Measurements from ENCODE around the gene SPG7.

The SPG7 gene

DNA sequence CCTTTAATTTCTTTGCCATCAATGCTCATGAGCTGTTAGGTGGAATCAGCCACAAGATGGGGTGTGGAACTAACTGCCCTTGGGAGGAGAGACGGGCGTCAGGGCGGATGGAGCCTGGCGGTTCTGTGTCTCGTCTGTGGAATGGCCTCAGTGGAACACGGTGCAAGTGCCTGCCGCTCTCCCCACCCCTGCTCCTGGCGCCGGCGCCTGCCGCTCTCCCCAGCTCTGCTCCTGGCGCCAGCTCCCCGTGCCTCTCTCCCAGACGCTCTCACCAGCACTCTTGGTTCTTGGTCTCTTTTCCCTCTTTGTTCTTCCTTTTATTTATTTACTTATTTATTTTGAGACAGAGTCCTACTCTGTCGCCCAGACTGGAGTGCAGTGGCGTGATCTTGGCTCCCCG, 39.1 kb downstream of the SPG7 start:
- DNase-seq (ENCODE audit: low read depth): no peak

DNA sequence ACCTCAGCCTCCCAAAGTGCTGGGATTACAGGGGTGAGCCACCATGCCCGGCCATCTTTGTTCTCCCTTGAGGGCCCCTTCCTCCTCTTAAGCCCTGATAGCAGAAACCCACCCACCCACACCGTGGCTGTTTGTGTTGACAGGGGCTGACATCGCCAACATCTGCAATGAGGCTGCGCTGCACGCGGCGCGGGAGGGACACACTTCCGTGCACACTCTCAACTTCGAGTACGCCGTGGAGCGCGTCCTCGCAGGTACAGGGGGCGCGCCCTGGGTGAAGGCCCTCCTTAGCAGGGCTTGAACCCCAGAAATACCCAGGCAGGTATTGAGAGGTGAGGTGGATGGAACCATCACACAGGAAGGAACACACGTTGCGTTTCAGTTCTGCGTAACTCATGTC, 39.7 kb downstream of the SPG7 start:
- no peak for DNase-seq (ENCODE audit: low read depth)

DNA sequence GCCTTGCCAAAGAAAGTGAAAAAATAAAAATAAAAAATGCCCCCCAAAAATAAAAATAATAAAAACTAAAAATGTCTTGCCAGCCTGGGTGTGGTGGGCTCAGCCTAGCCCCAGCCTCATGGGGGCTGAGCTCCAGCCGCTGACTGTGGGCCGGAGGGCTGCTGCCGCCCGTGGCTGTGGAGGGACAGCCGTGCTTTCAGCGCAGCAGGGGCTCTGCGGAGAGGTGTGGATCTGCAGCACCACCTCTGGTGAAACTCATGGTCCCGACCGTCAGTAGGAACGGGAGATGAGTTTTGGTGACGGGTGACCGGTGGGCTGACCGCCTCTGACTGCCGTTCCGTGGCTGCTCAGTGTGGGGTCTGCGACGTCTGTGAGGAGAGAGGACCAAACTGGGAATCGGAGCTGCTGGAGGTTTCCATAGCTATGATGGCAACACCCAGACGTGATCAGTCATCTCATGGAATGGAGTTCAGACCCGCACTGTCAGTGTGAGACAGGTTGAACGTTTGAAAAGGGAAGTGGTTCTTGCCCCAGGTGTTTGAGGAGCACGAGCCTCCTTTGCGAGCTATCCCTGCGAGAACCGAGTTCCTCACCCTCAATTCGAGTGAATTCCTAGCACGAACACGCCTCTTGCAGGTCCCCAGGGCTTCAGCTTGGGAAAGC, 40.3 kb downstream of the SPG7 start:
- no peak for DNase-seq (ENCODE audit: low read depth)

DNA sequence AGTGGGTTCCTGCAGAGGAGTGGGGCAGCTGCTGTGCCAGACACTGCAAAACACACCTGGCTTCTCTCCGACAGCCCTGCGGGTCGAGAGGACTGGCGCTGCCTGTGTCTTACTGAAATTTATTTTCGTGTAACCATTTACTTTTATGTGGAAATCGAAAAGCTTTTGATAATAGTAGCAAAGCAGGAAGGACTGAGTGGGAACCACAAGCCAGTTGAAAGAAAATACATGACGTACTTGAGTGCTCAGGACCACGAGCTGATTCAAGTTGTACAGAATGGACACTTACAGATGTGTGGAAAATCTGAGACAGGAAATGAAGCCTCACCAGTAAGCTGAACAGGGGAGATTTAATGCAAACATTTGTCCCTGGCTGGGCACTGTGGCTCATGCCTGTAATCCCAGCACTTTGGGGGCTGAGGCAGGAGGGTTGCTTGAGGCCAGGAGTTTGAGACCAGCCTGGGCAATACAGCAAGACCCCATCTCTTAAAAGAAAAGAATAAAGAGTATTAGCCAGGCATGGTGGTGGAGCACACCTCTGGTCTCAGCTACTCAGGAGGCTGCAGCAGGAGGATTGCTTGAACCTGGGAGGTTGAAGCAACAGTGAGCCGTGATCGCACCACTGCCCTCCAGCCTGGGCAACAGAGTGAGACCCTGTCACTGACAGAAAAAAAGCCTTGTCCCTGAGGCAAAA, 41.0 kb downstream of the SPG7 start:
- no peak for DNase-seq (ENCODE audit: low read depth)

DNA sequence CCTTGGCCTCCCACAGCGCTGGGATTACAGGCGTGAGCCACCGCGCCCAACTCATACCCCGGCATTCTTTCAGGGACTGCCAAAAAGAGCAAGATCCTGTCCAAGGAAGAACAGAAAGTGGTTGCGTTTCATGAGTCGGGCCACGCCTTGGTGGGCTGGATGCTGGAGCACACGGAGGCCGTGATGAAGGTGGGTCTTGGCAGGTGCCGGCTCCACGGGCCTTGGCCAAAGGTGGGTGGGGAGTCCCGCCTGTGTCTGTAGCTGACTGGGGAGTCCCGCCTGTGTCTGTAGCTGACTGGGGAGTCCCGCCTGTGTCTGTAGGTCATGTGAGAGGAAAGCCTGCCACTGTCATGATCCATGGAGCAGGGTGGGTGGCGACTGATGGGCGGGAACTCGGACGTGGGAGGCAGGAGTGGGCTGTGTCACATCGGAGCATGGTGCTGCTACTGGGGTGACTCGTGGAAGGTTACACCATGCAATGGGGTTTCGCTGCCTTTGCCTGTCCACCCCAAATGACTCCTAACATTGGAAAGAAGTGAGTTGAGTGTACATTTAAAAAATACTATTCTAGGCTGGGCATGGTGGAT, 42.3 kb downstream of the SPG7 start:
- no peak for DNase-seq (ENCODE audit: low read depth)

DNA sequence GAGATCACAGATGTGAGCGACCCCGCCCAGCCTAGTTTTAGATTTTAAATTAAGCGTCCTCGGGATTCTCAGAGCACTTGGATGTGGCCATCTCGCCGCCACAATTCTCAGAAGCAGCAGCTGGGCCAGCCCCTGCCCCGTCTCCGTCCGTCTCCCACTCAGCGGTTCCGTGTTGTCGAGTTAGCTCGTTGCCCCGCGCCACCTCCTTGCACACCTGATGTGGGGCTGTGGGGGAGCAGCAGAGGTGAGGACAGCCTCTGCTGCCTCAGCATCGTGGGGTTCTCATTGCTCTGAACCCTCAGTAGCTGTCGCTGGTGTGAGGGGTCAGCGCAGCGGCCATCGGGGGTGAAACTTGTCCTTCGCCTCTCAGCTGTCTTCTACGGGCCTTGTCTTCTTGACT, 44.1 kb downstream of the SPG7 start:
- no peak for DNase-seq (ENCODE audit: low read depth)

DNA sequence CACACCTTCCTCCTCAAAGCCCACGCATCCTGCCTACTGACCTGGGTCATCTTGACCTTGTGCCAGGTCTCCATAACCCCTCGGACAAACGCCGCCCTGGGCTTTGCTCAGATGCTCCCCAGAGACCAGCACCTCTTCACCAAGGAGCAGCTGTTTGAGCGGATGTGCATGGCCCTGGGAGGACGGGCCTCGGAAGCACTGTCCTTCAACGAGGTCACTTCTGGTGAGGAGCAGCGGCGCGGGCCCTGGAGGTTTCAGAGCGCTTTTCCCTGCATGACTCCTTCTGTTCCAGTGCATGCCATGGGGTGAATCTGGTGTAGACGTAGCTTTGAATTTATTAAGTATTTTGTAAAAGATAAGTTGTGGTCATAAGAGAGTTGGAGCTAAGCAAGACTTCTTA, 44.7 kb downstream of the SPG7 start:
- no peak for DNase-seq (ENCODE audit: low read depth)

DNA sequence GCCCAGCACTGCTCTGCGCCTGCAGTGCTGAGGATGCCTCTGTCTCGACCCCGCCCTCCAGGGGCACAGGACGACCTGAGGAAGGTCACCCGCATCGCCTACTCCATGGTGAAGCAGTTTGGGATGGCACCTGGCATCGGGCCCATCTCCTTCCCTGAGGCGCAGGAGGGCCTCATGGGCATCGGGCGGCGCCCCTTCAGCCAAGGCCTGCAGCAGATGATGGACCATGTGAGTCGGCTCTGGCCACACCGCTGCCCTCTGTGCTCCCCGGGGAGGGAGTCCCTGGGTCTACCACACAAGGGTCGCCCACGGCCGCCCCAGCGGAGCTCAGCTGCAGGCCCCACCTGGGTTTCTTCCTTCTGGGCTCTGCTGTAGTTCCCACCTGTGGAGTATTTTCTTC, 45.5 kb downstream of the SPG7 start:
- DNase-seq (ENCODE audit: low read depth): no peak

DNA sequence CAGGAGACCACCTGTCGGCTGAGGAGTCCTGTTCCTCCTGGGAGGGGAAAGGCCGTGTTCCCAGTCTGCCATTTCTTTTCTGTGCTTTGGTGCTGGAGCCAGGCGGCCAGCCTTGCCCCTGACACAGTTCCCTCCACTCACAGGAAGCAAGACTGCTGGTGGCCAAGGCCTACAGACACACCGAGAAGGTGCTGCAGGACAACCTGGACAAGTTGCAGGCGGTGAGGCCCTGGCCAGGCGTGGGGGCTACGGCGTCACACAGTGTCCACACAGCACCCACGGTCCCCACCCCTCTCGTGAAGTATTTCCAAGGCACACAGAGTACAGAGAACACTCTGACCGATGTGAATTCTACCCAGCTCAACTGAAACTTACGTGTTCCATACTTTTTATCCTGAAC, 46.1 kb downstream of the SPG7 start:
- no peak for DNase-seq (ENCODE audit: low read depth)

DNA sequence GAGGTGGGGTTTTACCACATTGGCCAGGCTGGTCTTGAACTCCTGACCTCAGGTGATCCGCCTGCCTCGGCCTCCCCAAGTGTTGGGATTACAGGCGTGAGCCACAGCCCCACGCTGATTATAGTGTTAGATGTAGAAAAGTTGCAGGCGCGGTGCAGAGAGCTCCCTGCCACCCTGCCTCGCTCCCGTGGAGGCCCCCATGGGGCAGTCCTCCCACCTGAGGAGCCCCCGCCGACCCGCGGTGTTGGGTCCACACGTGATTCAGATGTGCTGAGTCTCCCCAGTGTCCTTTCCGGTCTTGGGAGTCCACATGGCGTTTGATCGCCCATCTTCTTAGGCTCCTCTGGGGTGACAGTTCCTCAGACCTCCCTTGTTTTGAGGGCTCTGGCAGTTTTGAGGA, 47.1 kb downstream of the SPG7 start:
- DNase-seq (ENCODE audit: low read depth): no peak

DNA sequence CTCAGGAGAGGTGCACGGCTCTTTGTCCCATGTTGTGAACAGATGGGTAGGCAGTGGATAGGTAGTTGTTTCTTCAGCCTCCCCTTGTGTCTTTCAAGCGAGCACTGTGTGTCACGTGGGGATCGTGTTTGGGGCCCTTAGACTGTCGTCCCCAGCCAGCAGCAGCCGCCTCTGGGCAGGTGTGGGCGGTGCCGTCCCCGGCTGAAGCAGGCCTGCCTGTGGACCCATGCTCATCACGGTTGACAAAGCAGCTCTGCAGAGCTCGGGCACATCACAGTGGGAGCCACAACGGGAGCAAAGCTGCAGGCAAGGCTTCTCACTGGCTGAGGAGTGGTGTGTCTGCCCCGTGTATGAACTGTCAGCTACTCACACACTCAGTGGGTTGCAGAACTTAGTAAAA, 47.6 kb downstream of the SPG7 start:
- DNase-seq (ENCODE audit: low read depth): no peak

DNA sequence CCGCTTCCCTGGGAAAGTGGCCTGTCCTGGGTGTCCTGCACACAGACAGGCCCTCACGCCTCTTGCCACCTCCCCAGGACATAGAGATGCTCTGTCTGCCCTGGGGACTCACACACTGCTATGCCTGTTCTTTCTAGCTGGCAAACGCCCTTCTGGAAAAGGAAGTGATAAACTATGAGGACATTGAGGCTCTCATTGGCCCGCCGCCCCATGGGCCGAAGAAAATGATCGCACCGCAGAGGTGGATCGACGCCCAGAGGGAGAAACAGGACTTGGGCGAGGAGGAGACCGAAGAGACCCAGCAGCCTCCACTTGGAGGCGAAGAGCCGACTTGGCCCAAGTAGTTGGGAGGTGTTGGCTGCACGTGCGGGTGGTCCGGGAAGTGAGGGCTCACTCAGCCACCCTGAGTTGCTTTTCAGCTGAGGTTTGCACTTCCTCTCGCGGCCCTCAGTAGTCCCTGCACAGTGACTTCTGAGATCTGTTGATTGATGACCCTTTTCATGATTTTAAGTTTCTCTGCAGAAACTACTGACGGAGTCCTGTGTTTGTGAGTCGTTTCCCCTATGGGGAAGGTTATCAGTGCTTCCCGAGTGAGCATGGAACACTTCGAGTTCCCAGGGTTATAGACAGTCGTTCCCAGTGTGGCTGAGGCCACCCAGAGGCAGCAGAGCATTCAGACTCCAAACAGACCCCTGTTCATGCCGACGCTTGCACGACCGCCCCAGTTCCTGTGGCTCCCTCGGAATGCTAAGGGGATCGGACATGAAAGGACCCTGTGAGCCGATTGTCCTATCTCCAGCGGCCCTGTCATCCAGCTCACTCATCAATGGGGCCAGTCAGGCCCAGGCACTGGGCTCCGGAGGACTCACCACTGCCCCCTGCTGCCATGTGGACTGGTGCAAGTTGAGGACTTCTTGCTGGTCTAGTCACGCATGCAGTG, 48.8 kb downstream of the SPG7 start:
- peak; percentile 71 for DNase-seq (ENCODE audit: low read depth)

DNA sequence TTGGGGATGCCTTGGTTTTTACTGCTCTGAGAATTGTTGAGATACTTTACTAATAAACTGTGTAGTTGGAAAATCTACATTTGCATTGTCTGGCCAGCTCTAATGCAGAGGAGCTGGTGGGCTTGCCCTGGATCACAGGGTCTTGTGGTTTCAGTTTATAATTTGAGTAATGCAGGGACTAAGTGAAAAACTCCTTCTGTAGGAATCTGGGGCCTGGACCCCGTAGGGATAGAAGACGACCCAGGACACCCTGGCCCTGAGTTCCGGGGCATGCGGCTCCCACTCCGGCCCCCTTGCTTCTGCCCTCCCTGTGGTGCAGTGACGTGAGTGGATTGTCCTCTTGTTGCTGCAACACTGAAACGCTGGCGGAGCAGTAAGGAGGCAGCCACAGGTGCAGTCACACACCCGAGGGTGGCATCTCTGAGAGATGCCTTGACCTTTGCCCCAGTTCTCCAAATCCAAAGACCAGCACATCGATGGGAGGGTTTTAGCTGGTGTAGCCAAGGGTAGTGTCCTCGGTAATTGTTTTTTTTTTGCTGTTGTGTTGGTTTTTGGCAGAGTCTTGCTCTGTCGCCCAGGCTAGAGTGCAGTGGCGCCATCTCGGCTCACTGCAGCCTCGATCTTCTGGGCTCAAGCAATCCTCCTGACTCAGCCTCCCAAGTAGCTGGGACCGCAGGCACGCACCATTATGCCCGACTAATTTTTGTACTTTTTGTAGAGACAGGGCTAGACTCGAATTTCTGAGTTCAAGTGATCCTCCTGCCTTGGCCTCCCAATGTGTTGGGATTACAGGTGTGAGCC, 49.7 kb downstream of the SPG7 start:
- DNase-seq (ENCODE audit: low read depth): no peak

DNA sequence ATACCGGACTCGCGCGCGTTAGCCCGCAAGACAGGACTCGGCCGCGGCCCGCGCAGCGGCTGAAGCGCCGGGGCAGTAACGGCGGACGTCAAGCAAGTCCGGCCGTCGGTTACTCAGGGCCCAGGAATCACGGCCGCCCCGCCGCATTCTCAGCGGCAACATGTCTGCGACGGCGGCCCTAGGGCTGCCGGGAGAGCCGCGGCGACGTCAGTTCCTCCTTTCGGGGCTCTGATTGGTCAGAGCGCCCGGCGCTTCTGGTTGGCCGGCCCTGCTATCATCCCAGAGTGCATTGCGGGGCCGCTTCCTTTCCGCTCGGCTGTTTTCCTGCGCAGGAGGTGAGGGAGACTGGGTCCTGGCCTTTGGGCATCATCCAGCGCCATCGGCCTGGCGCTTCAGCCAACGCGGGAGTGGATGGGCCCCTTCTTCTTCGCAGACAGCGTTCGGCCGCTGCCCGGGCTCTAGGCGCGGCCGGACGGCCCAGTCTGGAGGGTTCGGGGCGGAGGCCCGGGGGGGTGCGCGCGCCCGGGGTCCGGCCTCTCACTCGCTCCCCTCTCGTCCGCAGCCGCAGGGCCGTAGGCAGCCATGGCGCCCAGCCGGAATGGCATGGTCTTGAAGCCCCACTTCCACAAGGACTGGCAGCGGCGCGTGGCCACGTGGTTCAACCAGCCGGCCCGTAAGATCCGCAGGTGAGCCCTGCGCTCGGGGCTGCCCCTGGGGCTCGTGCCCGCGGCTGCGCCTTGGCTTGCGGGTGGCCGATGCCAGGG, 52.4 kb downstream of the SPG7 start, which contains the start of gene RPL13:
Gene RPL13, plus strand, starts transcription at position 305 of the 764 bp plus-strand sequence. Its CDS starts 278 bp downstream, at position 583.
- DNase-seq (ENCODE audit: low read depth): peak; percentile 90

DNA sequence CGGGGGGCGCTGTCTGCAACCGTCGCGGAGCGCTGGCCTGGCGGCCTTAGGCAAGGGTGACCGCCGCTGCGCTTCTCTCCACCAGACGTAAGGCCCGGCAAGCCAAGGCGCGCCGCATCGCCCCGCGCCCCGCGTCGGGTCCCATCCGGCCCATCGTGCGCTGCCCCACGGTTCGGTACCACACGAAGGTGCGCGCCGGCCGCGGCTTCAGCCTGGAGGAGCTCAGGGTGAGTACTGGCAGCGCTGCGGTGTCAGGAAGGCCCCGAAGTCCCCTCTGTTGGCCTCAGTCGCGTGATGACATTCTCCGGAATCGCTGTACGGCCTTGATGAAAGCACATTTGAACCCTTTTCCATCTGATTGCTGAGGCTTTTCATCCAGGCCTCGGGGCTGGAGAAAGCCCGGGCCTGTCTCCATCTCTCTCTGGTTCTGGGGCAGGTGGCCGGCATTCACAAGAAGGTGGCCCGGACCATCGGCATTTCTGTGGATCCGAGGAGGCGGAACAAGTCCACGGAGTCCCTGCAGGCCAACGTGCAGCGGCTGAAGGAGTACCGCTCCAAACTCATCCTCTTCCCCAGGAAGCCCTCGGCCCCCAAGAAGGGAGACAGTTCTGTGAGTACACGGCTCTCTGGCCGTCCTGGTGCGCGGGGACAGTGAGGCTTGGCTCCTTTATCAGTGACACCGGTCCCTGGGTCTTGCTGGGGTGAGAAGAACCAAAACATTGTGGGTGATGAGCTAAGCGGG, 53.1 kb downstream of the SPG7 start:
- no peak for DNase-seq (ENCODE audit: low read depth)

DNA sequence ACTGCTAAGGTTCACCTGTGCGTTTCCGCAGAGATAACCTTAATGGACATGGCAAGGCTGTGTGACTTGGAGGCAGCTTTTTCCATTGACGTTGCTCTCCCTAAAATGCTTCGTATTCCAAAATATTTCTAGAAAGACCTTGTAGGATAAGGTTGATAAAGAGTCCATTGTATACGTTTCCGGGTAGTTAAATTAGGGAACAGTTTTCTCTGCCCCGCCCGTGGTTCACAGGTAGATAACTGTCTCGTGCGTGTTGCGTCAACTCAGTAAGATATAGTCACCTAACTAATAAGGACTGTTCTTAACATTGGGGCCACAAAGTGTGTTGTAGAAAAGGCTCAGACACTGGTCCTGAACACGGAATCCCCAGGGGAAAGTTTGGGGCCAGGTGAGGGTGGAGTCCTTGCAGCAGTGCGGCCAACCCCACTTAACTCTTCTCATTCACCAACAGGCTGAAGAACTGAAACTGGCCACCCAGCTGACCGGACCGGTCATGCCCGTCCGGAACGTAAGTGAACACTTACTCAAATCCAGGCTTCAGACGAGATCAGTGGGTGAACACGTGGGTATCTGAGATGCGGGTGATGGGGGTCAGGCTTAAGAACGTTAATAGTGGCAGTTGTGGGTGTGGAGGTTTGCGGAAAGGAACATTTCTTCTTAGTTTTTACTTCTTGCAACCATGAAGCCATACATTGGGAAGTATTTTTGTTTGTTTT, 53.8 kb downstream of the SPG7 start:
- no peak for DNase-seq (ENCODE audit: low read depth)

DNA sequence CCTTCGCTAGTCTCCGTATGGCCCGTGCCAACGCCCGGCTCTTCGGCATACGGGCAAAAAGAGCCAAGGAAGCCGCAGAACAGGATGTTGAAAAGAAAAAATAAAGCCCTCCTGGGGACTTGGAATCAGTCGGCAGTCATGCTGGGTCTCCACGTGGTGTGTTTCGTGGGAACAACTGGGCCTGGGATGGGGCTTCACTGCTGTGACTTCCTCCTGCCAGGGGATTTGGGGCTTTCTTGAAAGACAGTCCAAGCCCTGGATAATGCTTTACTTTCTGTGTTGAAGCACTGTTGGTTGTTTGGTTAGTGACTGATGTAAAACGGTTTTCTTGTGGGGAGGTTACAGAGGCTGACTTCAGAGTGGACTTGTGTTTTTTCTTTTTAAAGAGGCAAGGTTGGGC, 54.7 kb downstream of the SPG7 start:
- no peak for DNase-seq (ENCODE audit: low read depth)

DNA sequence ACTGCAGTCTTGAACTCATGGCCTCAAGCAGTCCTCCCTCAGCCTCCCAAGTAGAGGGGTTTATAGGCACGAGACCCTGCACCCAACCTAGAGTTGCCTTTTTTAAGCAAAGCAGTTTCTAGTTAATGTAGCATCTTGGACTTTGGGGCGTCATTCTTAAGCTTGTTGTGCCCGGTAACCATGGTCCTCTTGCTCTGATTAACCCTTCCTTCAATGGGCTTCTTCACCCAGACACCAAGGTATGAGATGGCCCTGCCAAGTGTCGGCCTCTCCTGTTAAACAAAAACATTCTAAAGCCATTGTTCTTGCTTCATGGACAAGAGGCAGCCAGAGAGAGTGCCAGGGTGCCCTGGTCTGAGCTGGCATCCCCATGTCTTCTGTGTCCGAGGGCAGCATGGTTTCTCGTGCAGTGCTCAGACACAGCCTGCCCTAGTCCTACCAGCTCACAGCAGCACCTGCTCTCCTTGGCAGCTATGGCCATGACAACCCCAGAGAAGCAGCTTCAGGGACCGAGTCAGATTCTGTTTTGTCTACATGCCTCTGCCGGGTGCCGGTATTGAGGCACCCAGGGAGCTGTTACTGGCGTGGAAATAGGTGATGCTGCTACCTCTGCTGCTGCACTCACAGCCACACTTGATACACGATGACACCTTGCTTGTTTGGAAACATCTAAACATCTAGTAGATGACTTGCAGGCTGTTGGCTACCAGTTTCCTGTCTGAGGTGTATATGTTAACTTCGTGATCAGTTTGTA, 55.6 kb downstream of the SPG7 start:
- no peak for DNase-seq (ENCODE audit: low read depth)
